Tibial nerve (tissue), 4 donors: ENCODE measurements around the gene PRIM2. TPM values are rescaled to one million over a fixed set of nuclear protein-coding genes. Genes with fewer than 3 reads are reported as not detected.
"Not testable (repeated sequence)": the region's sequence is repeated elsewhere in the genome, so short reads cannot be mapped to it uniquely, and the experiment has no call there.

Experiments used
- DNase-seq, 2 donors: peaks; one replicate each; pipeline ENCODE4 v3.0.0-alpha.2; 2019; ENCODE audit warnings: low spot score in 2 of 2
- H3K27ac ChIP-seq, 4 donors: fragments of 200-600 bp; sonication (generic) in 3 of 4; one replicate each; pipeline ENCODE4 v1.5.1; 2017 to 2019; ENCODE audit warnings: mild to moderate bottlenecking in 1 of 4
- H3K27me3 ChIP-seq, 2 donors: fragments of 200-600 bp; sonication (generic) in 1 of 2; one replicate each; pipeline versions ENCODE4 v1.5.1 to v1.6.0; 2017 to 2019
- H3K36me3 ChIP-seq, 3 donors: fragments of 200-600 bp; sonication (generic); one replicate each; pipeline ENCODE4 v1.5.1; 2018 to 2019
- H3K4me1 ChIP-seq, 4 donors: fragments of 200-600 bp; sonication (generic) in 3 of 4; one replicate each; pipeline ENCODE4 v1.5.1; 2017 to 2019
- H3K4me3 ChIP-seq, 4 donors: fragments of 200-600 bp; sonication (generic) in 3 of 4; one replicate each; pipeline ENCODE4 v1.5.1; 2017 to 2019; ENCODE audit warnings: mild to moderate bottlenecking in 1 of 4, moderate library complexity in 1 of 4
- H3K9me3 ChIP-seq, 4 donors: fragments of 200-600 bp; sonication (generic) in 3 of 4; one replicate each; pipeline ENCODE4 v1.5.1; 2017 to 2019
- EP300 ChIP-seq, 2 donors: sonication (generic); formaldehyde crosslinking; IDR thresholded peaks; one replicate each; pipeline ENCODE4 v1.6.1; 2017; ENCODE audit warnings: antibody characterized with exemption in 2 of 2, mild to moderate bottlenecking in 1 of 2
- POLR2A ChIP-seq, 2 donors: fragments of 450-650 bp; IDR thresholded peaks; one replicate each; pipeline ENCODE4 v1.6.1; 2017; ENCODE audit warnings: antibody characterized with exemption in 2 of 2, mild to moderate bottlenecking in 2 of 2, moderate library complexity in 2 of 2
- WGBS, 2 donors: methylation state at CpG; one replicate each; pipeline ENCODE4 v1.1.5; 2018; 5-methylcytosine and 5-hydroxymethylcytosine counted together
- total RNA-seq, 4 donors: library from RNA; depleted of rRNA; stranded (reverse); fragments of >200 nt; gene quantifications; one replicate each; pipeline ENCODE4 v1.1.0, GENCODE V29; 2016
- TF ChIP-seq, protein P1 (sequence below), 5 experiments: fragments of 200-600 bp in 3 of 5; fragments of 450-650 bp in 2 of 5; sonication (generic) in 3 of 5; IDR thresholded peaks; one replicate each; pipeline ENCODE4 v1.5.1; 2016 to 2019; ENCODE audit warnings: antibody characterized with exemption in 5 of 5, mild to moderate bottlenecking in 3 of 5, moderate library complexity in 2 of 5

Gene PRIM2
- total RNA-seq, 4 donors from 2014 or later: 8.4 to 12.9 (median 10.0) TPM

DNA sequence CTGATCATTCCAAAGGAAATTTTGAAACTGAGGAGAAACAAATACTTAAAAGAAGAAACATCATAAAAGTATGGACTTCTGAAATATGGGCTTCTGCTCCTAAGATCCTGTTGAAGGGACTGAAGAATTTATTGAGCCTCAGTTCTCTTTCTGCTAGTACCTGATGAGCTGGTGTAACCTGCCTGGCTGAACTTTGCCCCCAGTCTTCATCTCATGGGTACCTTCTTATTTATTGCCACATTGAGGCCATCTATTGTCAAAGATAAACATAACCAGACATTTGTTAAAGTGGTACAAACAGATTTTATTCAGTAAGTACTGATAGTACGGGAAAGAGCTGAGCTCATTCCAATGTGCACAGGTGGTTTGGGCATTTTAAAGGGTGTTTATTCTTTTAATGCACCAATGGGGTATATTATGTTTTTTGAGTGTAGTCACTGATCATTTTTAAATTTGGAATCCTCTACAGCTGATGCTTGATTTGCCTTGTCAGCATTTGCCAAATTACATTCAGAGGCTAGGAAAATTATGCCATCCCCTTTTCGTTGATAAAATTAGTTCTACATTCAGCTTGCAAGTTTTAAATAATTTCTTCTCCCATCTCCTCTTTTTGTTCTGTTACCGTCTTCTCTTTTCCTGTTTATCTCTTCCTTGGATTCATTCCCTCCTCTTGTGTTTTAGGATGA lies 118.2 kb downstream of the PRIM2 start:
- H3K27ac ChIP-seq: no peak overlapping the region
- H3K4me3 ChIP-seq: no peak overlapping the region
- 84 to 86% methylated on average over 3 of the region's 3 CpGs for WGBS, 2 donors
- no peaks in the 10 kb centered on the region for H3K36me3 ChIP-seq
- no peaks in the 10 kb centered on the region for H3K9me3 ChIP-seq
- no peaks in the 10 kb centered on the region for H3K27me3 ChIP-seq
- DNase-seq: no peak
- peaks cover 0 to 19% (median 10%) of the 10 kb centered on the region in 4 donors for H3K4me1 ChIP-seq
- TF ChIP-seq POLR2A (IDR thresholded peaks at IDR 0.05) (no peak), EP300 (IDR thresholded peaks at IDR 0.05) (no peak)
- TF ChIP-seq, protein P1, sequence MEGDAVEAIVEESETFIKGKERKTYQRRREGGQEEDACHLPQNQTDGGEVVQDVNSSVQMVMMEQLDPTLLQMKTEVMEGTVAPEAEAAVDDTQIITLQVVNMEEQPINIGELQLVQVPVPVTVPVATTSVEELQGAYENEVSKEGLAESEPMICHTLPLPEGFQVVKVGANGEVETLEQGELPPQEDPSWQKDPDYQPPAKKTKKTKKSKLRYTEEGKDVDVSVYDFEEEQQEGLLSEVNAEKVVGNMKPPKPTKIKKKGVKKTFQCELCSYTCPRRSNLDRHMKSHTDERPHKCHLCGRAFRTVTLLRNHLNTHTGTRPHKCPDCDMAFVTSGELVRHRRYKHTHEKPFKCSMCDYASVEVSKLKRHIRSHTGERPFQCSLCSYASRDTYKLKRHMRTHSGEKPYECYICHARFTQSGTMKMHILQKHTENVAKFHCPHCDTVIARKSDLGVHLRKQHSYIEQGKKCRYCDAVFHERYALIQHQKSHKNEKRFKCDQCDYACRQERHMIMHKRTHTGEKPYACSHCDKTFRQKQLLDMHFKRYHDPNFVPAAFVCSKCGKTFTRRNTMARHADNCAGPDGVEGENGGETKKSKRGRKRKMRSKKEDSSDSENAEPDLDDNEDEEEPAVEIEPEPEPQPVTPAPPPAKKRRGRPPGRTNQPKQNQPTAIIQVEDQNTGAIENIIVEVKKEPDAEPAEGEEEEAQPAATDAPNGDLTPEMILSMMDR (IDR thresholded peaks at IDR 0.05): no peak

DNA sequence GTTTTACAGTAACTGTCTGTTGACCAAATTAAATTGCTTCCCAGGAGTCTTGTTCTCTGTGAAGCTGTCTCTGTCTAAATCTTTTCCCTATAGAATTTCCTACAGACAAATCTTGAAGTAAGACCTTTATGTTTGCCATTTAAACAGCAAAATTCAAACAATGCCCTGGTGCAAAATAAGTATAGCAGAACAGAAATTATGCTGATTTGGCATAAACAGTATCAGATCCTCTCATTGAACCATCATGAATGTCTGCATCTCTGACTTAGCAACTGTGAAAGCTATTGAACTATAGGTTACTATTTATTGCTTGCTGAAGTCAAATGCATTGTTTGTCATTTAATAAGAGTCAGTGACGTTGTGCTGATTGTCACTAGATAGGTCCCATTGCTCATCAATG lies 123.3 kb downstream of the PRIM2 start:
- not testable (repeated sequence) for H3K9me3 ChIP-seq, H3K4me1 ChIP-seq, H3K27ac ChIP-seq, H3K36me3 ChIP-seq, H3K27me3 ChIP-seq, DNase-seq, H3K4me3 ChIP-seq
- 65 to 80% methylated on average over 1 of the region's 1 CpG for WGBS, 2 donors

DNA sequence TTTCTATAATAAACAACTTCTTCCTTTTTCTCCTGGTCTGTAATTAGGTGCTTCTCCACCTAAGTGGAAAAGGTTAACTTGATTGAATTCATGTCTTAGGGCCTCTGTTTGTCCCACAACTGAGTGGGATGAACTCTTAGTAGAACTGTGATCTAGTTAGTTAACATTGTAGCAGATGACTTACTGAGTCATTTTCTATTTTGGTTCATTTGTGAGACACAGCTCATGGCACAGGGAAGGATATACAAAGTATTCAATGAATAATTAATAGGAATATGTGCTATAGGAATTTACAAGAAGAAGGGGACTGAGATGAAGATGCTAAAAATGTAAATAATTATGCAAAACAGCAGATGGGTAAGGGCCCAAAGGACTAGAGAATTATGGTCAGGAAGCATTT lies 124.7 kb downstream of the PRIM2 start:
- H3K27ac ChIP-seq, DNase-seq, H3K9me3 ChIP-seq, H3K4me1 ChIP-seq, H3K27me3 ChIP-seq, H3K4me3 ChIP-seq, H3K36me3 ChIP-seq: not testable (repeated sequence)

DNA sequence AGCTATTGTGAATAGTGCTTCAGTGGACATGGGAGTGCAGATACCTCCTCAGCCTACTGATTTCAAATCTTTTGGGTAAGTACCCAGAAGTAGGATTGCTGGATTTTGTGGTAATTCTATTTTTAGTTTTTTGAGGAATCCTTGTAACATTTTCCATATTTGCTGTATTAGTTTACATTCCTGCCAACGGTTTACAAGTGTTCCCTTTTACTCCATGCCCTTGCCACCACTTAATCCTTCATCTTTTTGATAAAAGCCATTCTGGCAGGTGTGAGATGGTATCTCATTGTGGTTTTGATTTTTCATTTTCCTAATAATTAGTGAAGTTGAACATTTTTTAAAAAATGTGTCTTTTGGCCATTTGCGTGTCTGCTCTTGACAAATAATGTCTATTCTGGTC lies 125.8 kb downstream of the PRIM2 start:
- not testable (repeated sequence) for DNase-seq, H3K9me3 ChIP-seq, H3K27ac ChIP-seq, H3K36me3 ChIP-seq, H3K27me3 ChIP-seq, H3K4me3 ChIP-seq, H3K4me1 ChIP-seq
- 92 to 95% methylated on average over 2 of the region's 2 CpGs for whole genome bisulfite sequencing, 2 donors

DNA sequence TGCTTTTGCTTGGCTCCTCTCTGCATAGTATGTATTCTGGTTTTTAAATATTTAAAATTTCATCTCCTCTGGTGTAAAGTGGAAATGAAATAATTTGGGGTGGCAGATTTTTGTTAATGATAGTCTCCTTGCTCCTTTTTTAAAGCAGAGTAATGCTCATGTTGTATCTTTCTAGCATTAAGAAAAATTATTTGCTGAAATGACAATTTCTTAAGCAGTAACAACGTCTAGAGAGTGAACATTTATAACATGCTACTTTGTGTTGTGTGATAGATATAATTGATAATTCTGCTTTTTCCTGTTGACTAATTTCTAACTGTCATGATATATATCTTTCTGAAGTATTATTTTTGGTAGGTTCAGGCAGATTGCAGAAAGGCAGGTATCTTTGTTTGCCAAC lies 127.4 kb downstream of the PRIM2 start:
- not testable (repeated sequence) for H3K27ac ChIP-seq, H3K36me3 ChIP-seq, H3K9me3 ChIP-seq, H3K27me3 ChIP-seq, DNase-seq, H3K4me1 ChIP-seq, H3K4me3 ChIP-seq
- WGBS, 2 donors: 78 to 82% methylated on average over 1 of the region's 1 CpG

DNA sequence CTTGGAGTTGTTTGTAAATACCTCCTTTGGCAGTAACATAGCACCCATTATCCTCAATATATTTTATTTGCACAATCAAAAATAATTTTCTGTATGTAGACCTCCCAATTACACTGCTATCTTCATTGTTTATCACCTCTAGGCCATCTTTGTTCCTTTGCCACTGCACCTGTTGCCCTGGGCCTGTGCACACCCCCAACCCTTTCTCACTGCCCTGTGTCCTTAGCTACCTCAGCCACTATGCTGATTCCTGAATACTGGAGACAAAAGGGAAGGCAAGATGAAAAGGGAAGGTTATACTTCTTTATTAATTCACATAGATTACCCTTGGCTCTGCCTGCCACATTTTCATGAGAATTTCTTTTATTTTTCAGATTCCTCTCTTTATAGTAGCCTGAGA lies 127.9 kb downstream of the PRIM2 start:
- not testable (repeated sequence) for H3K27ac ChIP-seq, H3K4me1 ChIP-seq, H3K36me3 ChIP-seq, H3K27me3 ChIP-seq, H3K4me3 ChIP-seq, H3K9me3 ChIP-seq, DNase-seq

DNA sequence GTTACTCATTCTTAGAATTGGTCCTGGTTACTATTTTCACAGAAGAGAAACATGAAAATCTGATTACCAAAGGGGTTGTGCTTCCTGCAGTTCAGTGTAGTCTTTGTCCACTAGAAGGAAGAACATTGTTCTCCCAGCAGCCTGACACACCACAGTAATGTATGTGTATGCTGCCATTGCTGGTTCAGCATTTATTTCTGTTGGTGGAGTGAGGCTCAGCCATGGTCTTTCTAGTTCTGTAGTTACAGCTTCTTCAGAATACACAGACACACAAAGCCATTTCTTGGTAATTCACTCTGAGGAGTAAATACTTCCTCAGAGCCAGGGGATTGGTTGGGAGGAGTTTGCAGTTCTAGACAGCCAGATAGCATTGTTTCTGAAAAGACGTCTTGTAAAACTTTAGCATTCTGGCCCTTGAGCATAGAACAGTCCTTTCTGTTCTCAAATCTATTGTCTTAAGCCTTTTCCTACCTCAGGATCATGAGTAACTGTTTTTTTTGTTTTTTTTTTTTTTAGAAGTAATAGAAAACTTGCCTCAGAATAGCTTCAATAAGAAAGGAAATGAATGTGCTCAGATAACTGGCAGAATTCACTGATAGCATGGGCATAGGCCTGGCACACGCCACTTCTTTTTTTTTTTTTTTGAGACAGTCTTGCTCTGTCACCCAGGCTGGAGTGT lies 128.5 kb downstream of the PRIM2 start:
- not testable (repeated sequence) for H3K4me3 ChIP-seq

DNA sequence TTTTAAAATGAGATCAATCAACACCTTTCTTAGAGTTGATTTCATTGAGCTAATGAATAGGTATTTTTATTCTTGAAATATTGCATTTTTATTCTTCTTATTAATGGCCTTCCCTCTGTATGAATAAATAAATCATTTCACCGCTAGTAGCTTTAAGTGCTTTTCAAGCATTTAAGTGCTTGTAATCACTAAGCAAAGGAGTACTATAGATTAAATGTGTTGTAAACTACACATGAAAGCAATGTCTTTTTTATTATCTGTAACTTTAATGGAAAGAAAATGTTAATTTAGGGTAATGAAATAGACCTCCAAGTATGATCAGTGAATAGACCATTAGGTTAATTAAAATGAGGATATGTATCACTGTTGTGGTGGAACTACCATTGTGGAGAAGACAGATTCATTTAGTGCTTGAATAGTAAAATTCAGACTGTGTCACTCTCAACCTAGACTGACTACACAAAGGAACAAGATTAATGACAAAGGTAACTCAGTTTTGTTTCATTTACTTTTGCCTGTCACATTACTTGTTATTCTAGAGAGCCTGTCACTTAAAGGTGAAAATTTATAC lies 132.2 kb downstream of the PRIM2 start:
- not testable (repeated sequence) for DNase-seq, H3K4me1 ChIP-seq, H3K27ac ChIP-seq, H3K4me3 ChIP-seq, H3K27me3 ChIP-seq, H3K36me3 ChIP-seq, H3K9me3 ChIP-seq
- WGBS, 2 donors: 95 to 100% methylated on average over 1 of the region's 1 CpG

More for the DNA sequence above, 128.5 kb downstream of the PRIM2 start:
- WGBS, 2 donors: 54% methylated on average over 2 of the region's 2 CpGs
- H3K4me1 ChIP-seq, H3K27me3 ChIP-seq, DNase-seq, H3K9me3 ChIP-seq, H3K36me3 ChIP-seq: not testable (repeated sequence)
- H3K27ac ChIP-seq: peak overlapping the region in 1 of 4 donors; percentile 46

DNA sequence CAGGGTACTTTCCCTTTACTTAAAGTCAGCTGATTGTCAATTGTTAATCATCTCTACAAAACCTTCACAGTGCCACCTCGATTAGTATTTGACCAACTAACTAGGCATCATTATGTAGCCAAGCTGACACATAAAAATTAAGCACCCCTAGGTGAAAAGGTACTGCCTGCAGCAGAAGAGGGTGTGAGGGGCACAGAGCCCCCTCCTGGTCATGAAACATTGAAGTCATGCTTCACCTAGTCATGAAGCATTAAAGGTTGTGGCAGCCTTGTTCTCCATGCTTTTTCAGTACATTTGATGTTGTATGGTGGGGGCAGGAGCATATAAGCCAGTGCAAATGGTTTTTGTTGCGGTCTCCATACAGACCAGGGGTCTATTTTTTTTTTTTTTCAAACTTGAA lies 142.4 kb downstream of the PRIM2 start:
- not testable (repeated sequence) for H3K27me3 ChIP-seq, H3K9me3 ChIP-seq, H3K27ac ChIP-seq, H3K4me1 ChIP-seq, H3K4me3 ChIP-seq, H3K36me3 ChIP-seq, DNase-seq
- 88 to 93% methylated on average over 2 of the region's 2 CpGs for WGBS, 2 donors

DNA sequence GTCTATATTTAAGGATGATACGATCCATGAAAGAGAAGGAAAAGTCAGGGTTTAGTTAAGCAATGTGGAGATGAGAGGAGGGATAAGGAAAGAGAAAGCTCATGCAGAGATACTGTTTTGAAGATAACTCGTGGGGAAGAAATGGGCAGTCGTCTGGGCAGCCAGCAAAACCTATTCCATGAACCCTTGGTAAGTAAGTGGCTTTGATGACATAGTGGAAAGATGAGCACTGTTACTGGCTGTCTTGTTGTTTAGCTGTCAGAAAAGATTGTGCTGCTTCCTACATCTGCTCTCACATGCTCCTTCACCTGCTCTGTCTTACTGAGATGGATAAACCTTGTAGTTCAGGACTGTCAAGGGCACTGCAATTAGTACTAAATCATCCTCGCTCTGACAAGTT lies 143.6 kb downstream of the PRIM2 start:
- not testable (repeated sequence) for H3K9me3 ChIP-seq, H3K27me3 ChIP-seq, H3K36me3 ChIP-seq, DNase-seq, H3K4me3 ChIP-seq, H3K4me1 ChIP-seq, H3K27ac ChIP-seq
- WGBS, 2 donors: 81 to 87% methylated on average over 3 to 4 of the region's 4 CpGs

DNA sequence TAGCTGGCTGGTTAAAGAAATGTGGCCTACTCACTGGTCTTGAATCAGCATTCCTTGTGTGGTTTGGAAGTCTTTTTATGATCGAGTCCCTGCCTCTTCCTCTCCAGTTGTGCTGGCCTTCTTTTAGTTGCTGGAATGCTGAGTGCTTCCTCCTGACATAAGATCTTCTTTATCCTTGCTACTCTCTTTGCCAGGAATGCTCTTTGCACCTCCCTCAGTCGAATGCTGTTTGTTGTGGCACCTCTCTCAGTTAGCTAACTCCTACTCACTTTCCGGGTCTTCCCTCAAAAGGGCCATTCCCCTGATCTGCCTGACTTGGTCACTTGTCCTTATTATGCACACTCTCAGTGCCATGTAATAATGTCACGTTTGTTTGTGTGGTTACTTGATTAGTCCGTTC lies 146.4 kb downstream of the PRIM2 start:
- DNase-seq, H3K27ac ChIP-seq, H3K36me3 ChIP-seq, H3K9me3 ChIP-seq, H3K4me3 ChIP-seq, H3K27me3 ChIP-seq, H3K4me1 ChIP-seq: not testable (repeated sequence)
- 56 to 62% methylated on average over 5 of the region's 5 CpGs for WGBS, 2 donors

DNA sequence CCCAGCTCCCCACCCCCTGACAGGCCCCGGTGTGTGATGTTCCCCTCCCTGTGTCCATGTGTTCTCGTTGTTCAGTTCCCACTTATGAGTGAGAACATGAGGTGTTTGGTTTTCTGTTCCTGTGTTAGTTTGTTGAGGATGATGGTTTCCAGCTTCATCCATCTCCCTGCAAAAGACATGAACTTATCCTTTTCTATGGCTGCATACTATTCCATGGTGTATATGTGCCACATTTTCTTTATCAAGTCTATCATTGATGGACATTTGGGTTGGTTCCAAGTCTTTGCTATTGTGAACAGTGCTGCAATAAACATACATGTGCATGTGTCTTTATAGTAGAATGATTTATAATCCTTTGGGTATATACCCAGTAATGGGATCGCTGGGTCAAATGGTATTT lies 148.5 kb downstream of the PRIM2 start:
- not testable (repeated sequence) for H3K4me3 ChIP-seq, H3K27me3 ChIP-seq, H3K27ac ChIP-seq, H3K36me3 ChIP-seq, H3K9me3 ChIP-seq, DNase-seq, H3K4me1 ChIP-seq
- 95 to 98% methylated on average over 3 of the region's 3 CpGs for WGBS, 2 donors
